ENCODE data around the gene THSD7B. TPM values are rescaled to one million over a fixed set of nuclear protein-coding genes. Genes with fewer than 3 reads are reported as not detected.

THSD7B gene
- total RNA-seq, 1 experiment from 2014 or later: under 0.01 TPM

DNA sequence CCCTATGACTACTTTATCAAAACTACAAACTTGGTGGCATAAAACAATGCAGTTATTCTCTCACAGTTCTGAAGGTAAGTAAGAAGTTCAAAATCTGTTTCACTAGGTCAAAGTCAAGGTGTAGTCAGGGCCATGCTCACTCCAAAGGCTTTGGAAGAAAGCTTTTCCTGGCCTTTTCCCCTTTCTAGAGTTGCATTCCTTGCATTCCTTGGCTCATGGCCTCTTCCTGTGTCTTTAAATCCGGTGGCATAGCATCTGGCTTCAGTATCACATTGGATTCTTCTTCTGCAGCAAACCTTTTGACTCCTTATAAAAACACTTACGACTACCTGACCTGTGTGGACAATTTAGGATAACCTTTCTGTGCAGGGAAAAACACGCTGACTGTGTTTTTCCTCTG, 655.4 kb downstream of the THSD7B start:
- ChIA-PET POLR2A (ENCODE audit: unreplicated experiment) (no interaction called here), CTCF (no interaction called here)
- Histone ChIP-seq H3F3A (ENCODE audit: low read length, unreplicated experiment) (no peaks in the 10 kb centered on the region), H2AFZ (ENCODE audit: low read length) (no peak overlapping the region), H3K9me3 (ENCODE audit: low read length) (no peaks in the 10 kb centered on the region), H3K27me3 (ENCODE audit: low read length) (no peaks in the 10 kb centered on the region; the same call in 1 of the 2 replicates), H4K20me1 (ENCODE audit: low read length) (no peaks in the 10 kb centered on the region), H3K4me1 (ENCODE audit: insufficient read depth, low read length) (no peaks in the 10 kb centered on the region), H3K79me2 (ENCODE audit: low read length) (no peaks in the 10 kb centered on the region), H3K9me2 (replicated peaks; ENCODE audit: low read length) (no peaks in the 10 kb centered on the region), H3K36me3 (ENCODE audit: low read depth, low read length) (no peaks in the 10 kb centered on the region), H3K27ac (ENCODE audit: low read length) (no peak overlapping the region), H3K4me3 (ENCODE audit: low read length) (no peak overlapping the region), H3K9ac (ENCODE audit: low read length) (no peak overlapping the region), H3K4me2 (ENCODE audit: low read length) (no peak overlapping the region)
- no TSS peak for BruUV-seq (replicated peaks)
- ATAC-seq: no peak
- peak; percentile 38 for DNase-seq
- TF ChIP-seq EZH2phosphoT487 (IDR thresholded peaks at IDR 0.05; ENCODE audit: borderline replicate concordance, low read length) (no peak), EZH2 (IDR thresholded peaks at IDR 0.05; ENCODE audit: low read length, unreplicated experiment) (no peak)
- TF ChIP-seq, protein P1, sequence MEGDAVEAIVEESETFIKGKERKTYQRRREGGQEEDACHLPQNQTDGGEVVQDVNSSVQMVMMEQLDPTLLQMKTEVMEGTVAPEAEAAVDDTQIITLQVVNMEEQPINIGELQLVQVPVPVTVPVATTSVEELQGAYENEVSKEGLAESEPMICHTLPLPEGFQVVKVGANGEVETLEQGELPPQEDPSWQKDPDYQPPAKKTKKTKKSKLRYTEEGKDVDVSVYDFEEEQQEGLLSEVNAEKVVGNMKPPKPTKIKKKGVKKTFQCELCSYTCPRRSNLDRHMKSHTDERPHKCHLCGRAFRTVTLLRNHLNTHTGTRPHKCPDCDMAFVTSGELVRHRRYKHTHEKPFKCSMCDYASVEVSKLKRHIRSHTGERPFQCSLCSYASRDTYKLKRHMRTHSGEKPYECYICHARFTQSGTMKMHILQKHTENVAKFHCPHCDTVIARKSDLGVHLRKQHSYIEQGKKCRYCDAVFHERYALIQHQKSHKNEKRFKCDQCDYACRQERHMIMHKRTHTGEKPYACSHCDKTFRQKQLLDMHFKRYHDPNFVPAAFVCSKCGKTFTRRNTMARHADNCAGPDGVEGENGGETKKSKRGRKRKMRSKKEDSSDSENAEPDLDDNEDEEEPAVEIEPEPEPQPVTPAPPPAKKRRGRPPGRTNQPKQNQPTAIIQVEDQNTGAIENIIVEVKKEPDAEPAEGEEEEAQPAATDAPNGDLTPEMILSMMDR (conservative IDR thresholded peaks at IDR 0.05; ENCODE audit: low read depth, low read length): no peak
- intact Hi-C loops (cut with micrococcal nuclease): no loop called here

DNA sequence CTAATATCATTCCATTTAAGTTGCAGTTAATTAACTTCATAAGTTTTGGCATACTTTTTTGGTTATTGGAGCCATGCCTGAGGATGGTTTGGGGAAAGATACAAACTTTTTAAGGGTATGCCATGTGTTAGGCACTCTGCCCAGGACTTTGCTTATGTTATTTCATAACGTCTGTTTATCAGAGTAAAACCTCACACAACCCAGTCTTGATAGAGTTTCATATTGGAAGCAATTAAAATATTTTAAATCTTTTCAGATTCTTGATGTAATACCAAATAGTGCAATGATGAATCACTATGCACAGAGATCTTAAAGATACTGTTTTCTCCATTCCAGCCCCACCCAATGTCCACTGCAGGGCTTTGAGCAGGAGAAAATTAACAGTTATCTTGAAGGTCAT, 669.8 kb downstream of the THSD7B start:
- Histone ChIP-seq H3K4me1 (ENCODE audit: insufficient read depth, low read length) (peaks cover 7% of the 10 kb centered on the region), H3K79me2 (ENCODE audit: low read length) (no peaks in the 10 kb centered on the region), H3K36me3 (ENCODE audit: low read depth, low read length) (no peaks in the 10 kb centered on the region), H3K27ac (ENCODE audit: low read length) (no peak overlapping the region), H3F3A (ENCODE audit: low read length, unreplicated experiment) (no peaks in the 10 kb centered on the region), H3K4me3 (ENCODE audit: low read length) (no peak overlapping the region), H3K9me2 (replicated peaks; ENCODE audit: low read length) (no peaks in the 10 kb centered on the region), H3K9ac (ENCODE audit: low read length) (no peak overlapping the region), H3K9me3 (ENCODE audit: low read length) (no peaks in the 10 kb centered on the region), H4K20me1 (ENCODE audit: low read length) (no peaks in the 10 kb centered on the region), H2AFZ (ENCODE audit: low read length) (no peak overlapping the region), H3K4me2 (ENCODE audit: low read length) (no peak overlapping the region), H3K27me3 (ENCODE audit: low read length) (peaks cover 26% of the 10 kb centered on the region)
- ChIA-PET POLR2A (ENCODE audit: unreplicated experiment) (no interaction called here), CTCF (no interaction called here)
- BruUV-seq (replicated peaks): no TSS peak
- intact Hi-C loops (cut with micrococcal nuclease): no loop called here
- TF ChIP-seq EZH2phosphoT487 (IDR thresholded peaks at IDR 0.05; ENCODE audit: borderline replicate concordance, low read length) (no peak), EZH2 (IDR thresholded peaks at IDR 0.05; ENCODE audit: low read length, unreplicated experiment) (no peak)
- TF ChIP-seq, protein P1 (conservative IDR thresholded peaks at IDR 0.05; ENCODE audit: low read depth, low read length): no peak
- ATAC-seq: peak; percentile 29; the same call in 1 of the 2 replicates
- peak; percentile 43 for DNase-seq

DNA sequence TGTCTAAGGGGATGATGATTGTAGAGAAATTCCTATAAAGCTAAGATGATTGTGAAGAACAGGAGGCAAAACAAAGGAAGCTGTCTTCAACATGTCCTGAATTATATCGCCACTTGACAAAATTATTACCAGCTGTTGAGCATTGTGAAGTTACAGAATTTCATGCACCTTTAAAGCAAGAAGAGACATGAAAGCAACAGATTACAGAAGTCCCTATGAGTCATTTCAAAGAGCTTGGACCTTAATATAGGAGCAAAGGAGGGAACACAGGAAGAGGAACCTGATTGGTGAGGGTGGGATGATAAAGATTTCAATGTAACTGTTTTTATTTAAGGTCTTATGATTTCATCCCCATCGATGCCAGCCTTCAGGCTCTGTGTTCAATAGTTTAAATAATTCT, 672.0 kb downstream of the THSD7B start:
- Histone ChIP-seq H2AFZ (ENCODE audit: low read length) (no peak overlapping the region), H3K4me2 (ENCODE audit: low read length) (no peak overlapping the region), H3K4me3 (ENCODE audit: low read length) (no peak overlapping the region), H3K36me3 (ENCODE audit: low read depth, low read length) (no peaks in the 10 kb centered on the region), H3K4me1 (ENCODE audit: insufficient read depth, low read length) (peaks cover 7% of the 10 kb centered on the region), H3F3A (ENCODE audit: low read length, unreplicated experiment) (no peaks in the 10 kb centered on the region), H3K9ac (ENCODE audit: low read length) (no peak overlapping the region), H3K27me3 (ENCODE audit: low read length) (peaks cover 7% of the 10 kb centered on the region), H3K79me2 (ENCODE audit: low read length) (no peaks in the 10 kb centered on the region), H3K9me3 (ENCODE audit: low read length) (no peaks in the 10 kb centered on the region), H3K9me2 (replicated peaks; ENCODE audit: low read length) (no peaks in the 10 kb centered on the region), H3K27ac (ENCODE audit: low read length) (no peak overlapping the region), H4K20me1 (ENCODE audit: low read length) (no peaks in the 10 kb centered on the region)
- CTCF ChIA-PET: no interaction called here
- DNase-seq (no peak), ATAC-seq (no peak)
- TF ChIP-seq EZH2 (IDR thresholded peaks at IDR 0.05; ENCODE audit: low read length, unreplicated experiment) (no peak), EZH2phosphoT487 (IDR thresholded peaks at IDR 0.05; ENCODE audit: borderline replicate concordance, low read length) (no peak)
- TF ChIP-seq, protein P1 (conservative IDR thresholded peaks at IDR 0.05; ENCODE audit: low read depth, low read length): no peak
- intact Hi-C loops (cut with micrococcal nuclease): no loop called here
- no TSS peak for BruUV-seq (replicated peaks)
- POLR2A ChIA-PET (ENCODE audit: unreplicated experiment): no interaction called here

Data from PC-3 (cell line).